Panc1 (cell line): Measurements from ENCODE around the gene NAB2.

ENCODE experiments used
- CTCF ChIP-seq: fragments of 450-650 bp; IDR thresholded peaks from 2 replicates; pipeline ENCODE4 v1.5.1; 2017; ENCODE audit warnings: mild to moderate bottlenecking
- POLR2AphosphoS5 ChIP-seq: IDR thresholded peaks from 2 replicates; pipeline ENCODE4 v1.6.1; 2012; ENCODE audit warnings: mild to moderate bottlenecking, low read depth, low read length, moderate library complexity

GRCh38 chr12:57099047-57099714 lies 10.3 kb downstream of the NAB2 start:
- TF ChIP-seq CTCF (no peak), POLR2AphosphoS5 (no peak)
